Memory B cell (primary cell): ENCODE results near the gene EMC6.

Experiments
- ATAC-seq: fragments of 150-1000 bp; cut with Tn5 transposase; 2 replicates; pipeline ENCODE4 v1.10.0; 2021; ENCODE audit warnings: low read depth, mild to moderate bottlenecking, moderate library complexity
- DNase-seq, 2 donors: peaks; one replicate each; pipeline ENCODE4 v3.0.0; 2022; ENCODE audit warnings: low spot score in 2 of 2
- H3K27ac Mint-ChIP-seq: one replicate; pipeline ENCODE4 v1.8.0; 2022; ENCODE audit warnings: mild to moderate bottlenecking, moderate library complexity, mixed read lengths
- H3K27me3 Mint-ChIP-seq: one replicate; pipeline ENCODE4 v1.8.0; 2022; ENCODE audit warnings: mixed read lengths
- H3K36me3 Mint-ChIP-seq: one replicate; pipeline ENCODE4 v1.8.0; 2022; ENCODE audit warnings: mild to moderate bottlenecking, mixed read lengths
- H3K4me1 Mint-ChIP-seq: one replicate; pipeline ENCODE4 v1.8.0; 2022; ENCODE audit warnings: mixed read lengths
- H3K4me3 Mint-ChIP-seq: one replicate; pipeline ENCODE4 v1.8.0; 2022; ENCODE audit warnings: mild to moderate bottlenecking, moderate library complexity, mixed read lengths
- H3K9me3 Mint-ChIP-seq: one replicate; pipeline ENCODE4 v1.8.0; 2022; ENCODE audit warnings: mixed read lengths

Gene EMC6

DNA sequence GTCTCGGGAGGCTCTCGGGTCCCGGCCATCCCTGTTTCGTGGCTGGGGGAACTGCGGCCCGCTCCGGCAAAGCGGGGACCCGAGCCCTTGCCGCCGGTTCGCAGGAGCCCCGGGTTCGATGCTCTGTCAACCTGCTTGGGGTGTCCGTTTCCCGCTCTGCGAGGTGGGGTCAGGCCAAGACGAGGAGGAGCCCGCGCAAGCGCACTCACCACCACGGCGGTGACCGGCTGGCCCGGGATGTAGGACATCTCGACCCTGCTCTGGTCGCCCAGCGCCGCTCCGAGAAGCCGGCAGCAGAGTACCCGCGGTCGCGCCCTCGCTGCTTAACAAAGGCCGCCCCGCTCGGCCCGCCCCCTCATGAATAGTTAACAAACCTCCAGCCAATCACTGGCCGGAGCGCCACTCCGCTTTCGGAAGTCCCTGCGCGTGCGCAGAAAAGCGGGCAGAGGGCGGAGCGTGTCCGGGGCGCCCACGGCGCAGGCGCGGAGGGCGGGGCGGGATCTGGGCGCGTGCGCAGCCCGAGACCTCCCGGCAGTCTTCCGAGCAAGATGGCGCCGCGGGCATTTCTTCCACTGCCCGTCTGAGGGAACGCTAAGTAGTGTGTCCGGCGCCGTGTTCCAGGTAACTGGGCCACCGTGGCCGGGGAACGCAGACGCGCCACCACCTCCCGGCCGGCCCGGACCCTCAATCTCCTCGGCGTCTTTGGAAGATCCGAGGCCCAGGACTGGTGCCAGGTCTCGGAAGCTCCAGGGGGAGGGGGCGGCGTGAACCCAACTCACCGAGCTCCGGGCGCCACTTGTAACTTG lies at the start of gene EMC6, which contains the start of gene TAX1BP3:
TSS of gene EMC6 (plus strand) at position 534 of the 806 bp plus-strand sequence. CDS start 335 bp downstream, outside the sequence.
TSS of gene TAX1BP3 (minus strand) at position 300 of the 806 bp plus-strand sequence. CDS start at position 248, 52 bp downstream.
- peaks cover 21% of the 10 kb centered on the region for H3K4me1 Mint-ChIP-seq

DNA sequence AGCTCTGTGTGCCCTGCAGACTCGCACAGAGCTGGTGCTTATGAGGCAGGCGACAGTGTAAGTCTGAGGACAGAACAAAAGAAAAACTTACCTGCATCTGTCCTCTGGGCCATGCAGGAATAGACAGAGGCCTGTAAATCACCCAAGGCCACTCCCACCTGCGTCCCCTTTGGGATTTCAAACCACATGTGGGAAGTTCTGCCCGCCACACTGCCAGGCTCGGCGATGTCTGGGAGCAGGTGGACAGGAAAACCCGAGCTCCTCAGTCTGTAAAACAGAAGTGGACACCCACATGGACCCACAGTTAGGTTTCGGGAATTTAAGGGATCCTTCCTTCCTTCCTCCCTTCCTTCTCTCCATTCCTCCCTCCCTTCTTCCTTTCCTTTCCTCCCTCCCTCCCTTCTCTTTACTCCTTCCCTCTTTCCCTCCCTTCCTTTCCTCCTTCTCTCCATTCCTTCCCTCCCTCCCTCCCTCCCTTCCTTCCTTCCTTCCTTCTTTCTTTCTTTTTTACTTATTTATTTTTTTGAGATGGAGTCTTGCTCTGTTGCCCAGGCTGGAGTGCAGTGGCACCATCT lies 47.4 kb upstream of the EMC6 start:
- Mint-ChIP-seq H3K4me1 (no peaks in the 10 kb centered on the region), H3K27ac (no peak overlapping the region), H3K9me3 (no peaks in the 10 kb centered on the region), H3K27me3 (no peaks in the 10 kb centered on the region), H3K4me3 (no peak overlapping the region), H3K36me3 (peaks cover 28% of the 10 kb centered on the region)
- ATAC-seq (no peak), DNase-seq (no peak)

More for the DNA sequence above, at the start of gene EMC6, which contains the start of gene TAX1BP3:
- DNase-seq (peak; percentile 99 to 100), ATAC-seq (peak; percentile 90)
- Mint-ChIP-seq H3K9me3 (no peaks in the 10 kb centered on the region), H3K27ac (peak within 1 kb of the TSS; percentile 97), H3K27me3 (no peaks in the 10 kb centered on the region), H3K4me3 (peak within 1 kb of the TSS; percentile 98), H3K36me3 (peaks cover 5% of the 10 kb centered on the region)

DNA sequence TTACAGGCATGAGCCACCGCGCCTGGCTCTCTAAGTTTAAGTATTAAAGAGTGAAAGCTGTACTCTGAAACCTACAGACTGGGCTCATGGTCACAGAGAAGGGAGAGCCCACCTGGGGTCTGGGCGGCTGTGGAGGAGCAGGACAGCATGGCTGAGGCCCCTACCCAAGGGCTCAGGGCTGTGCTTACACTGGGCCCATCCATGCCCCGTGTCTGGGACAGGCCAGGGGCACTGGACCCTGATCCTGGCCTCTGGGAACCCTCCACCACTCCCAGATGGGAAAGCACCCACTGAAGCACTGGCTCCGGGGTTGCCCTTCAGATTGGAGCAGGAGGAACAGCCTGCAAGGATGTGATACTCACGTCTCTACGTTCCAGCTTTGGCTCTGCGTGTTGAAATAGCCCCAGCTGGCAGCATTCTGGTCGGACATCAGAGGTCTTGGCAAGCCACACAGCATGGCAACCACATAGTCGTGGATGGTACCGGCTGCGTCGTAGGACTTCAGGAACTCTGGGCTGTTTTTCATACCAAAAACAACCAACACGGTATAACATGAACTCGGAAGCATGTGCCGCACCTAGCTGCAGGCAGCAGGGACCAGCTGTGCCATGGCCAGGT lies 45.5 kb upstream of the EMC6 start:
- peaks cover 26% of the 10 kb centered on the region for H3K36me3 Mint-ChIP-seq
- peaks cover 4% of the 10 kb centered on the region for H3K4me1 Mint-ChIP-seq
- no peak overlapping the region for H3K27ac Mint-ChIP-seq
- DNase-seq (no peak), ATAC-seq (no peak)
- no peaks in the 10 kb centered on the region for H3K27me3 Mint-ChIP-seq
- H3K4me3 Mint-ChIP-seq, result no peak overlapping the region
- no peaks in the 10 kb centered on the region for H3K9me3 Mint-ChIP-seq

DNA sequence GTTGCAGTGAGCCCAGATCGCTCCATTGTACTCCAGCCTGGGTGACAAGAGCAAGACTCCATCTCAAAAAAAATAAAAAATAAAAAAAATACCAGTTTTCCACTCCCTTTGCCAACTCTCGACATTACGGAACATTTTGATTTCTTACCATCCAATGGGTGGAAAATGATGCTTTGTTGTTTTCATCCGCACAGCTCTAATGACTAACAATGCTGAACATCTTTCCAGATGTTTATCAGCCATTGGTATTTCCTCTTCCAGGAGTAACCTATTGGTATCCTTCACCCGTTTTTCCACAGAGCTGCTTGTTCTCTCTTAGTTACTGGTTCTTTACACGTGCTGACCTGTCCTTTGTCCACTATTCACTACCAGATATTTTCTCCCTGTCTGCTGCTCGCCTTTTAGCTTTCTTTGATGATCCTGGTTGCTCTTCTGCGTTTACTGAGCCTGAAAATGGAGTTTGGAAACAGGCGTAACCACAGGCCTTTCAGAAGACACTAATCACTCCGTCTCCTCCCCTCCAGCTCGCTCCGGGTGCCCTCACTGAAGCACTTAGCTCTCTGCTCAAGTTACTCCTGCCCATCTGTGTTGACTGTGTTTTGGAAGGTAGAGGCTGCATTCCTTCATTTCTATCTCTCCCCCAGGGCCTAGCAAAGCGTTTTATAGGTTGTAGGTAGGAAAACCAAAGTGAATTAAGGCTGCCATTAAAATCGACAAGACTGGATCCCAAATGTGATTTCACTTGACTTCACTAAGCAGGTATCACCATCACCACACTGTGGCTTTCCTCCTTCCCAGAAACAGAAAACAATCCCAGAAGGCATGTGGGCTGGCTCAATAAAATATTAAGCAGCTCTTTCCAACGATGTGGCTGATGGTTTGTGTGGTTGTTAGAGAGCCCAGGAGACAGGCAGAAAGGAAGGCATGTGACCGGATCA lies 41.5 kb upstream of the EMC6 start:
- Mint-ChIP-seq H3K36me3 (peaks cover 23% of the 10 kb centered on the region), H3K9me3 (no peaks in the 10 kb centered on the region), H3K27ac (no peak overlapping the region), H3K4me1 (peaks cover 4% of the 10 kb centered on the region), H3K4me3 (no peak overlapping the region), H3K27me3 (no peaks in the 10 kb centered on the region)
- ATAC-seq (no peak), DNase-seq (no peak)

DNA sequence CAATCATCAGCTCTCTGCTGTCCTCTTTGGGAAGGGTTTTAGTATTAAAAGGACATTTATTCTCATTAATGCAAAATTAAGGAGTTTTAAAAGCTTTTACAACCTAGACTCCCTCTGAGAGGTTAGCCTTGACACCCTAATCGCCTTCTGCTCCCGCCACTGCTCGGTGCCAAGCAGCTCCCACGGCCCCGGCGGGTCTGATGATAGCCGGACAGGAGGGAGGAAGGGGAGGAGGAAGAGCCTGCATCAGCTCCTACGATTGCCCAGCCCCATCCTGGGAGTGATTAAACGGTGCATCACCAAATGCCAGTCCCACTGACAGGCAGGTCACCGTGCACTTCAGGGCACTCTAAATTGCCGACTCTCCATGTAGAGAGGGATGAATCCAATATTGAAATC lies 40.8 kb upstream of the EMC6 start:
- H3K9me3 Mint-ChIP-seq, result no peaks in the 10 kb centered on the region
- DNase-seq (no peak), ATAC-seq (no peak)
- no peaks in the 10 kb centered on the region for H3K27me3 Mint-ChIP-seq
- H3K4me1 Mint-ChIP-seq, result peaks cover 7% of the 10 kb centered on the region
- no peak overlapping the region for H3K4me3 Mint-ChIP-seq
- peaks cover 23% of the 10 kb centered on the region for H3K36me3 Mint-ChIP-seq
- no peak overlapping the region for H3K27ac Mint-ChIP-seq

DNA sequence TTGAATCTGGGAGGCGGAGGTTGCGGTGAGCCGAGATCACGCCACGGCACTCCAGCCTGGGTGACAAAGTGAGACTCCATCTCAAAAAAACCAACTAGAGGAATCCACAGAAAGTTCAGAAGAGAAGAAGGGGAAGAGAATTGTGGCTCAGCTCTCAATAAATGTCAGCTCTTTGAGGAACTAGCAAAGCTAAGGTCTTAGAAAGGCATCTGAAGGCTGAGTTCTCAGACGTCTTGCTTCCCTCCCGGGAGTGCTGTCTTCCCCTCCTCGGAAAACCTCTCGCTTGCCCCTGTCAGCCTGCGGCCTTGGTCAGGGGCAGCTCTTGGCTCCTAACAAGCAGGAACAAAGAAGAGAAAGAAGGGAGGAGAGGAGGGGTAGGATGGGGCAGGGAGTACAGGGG lies 37.8 kb upstream of the EMC6 start:
- peaks cover 19% of the 10 kb centered on the region for H3K36me3 Mint-ChIP-seq
- no peak for DNase-seq
- H3K27me3 Mint-ChIP-seq, result no peaks in the 10 kb centered on the region
- H3K9me3 Mint-ChIP-seq, result peaks cover 1% of the 10 kb centered on the region
- no peak for ATAC-seq
- no peak overlapping the region for H3K4me3 Mint-ChIP-seq
- no peak overlapping the region for H3K27ac Mint-ChIP-seq
- H3K4me1 Mint-ChIP-seq, result peaks cover 16% of the 10 kb centered on the region

DNA sequence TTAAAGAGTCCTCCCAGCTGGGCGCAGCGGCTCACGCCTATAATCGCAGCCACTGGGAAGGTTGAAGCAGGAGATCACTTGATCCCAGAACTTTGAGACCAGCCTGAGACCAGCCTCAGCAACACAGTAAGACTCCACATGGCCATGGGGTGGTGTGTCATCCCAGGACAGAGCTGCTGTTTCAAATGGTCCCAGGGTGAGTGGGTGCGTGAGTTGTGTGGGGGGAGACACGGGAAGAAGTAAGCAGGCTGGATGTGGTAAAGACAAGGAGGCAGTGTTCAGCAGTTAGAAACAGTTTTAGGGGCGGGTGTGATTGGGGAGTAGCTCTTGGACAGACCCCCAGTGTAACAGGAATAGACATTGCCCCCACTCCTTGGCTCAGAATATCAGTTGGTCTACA lies 36.3 kb upstream of the EMC6 start:
- no peak for DNase-seq
- H3K27me3 Mint-ChIP-seq, result no peaks in the 10 kb centered on the region
- peaks cover 10% of the 10 kb centered on the region for H3K36me3 Mint-ChIP-seq
- no peak overlapping the region for H3K4me3 Mint-ChIP-seq
- peaks cover 1% of the 10 kb centered on the region for H3K9me3 Mint-ChIP-seq
- peaks cover 16% of the 10 kb centered on the region for H3K4me1 Mint-ChIP-seq
- H3K27ac Mint-ChIP-seq, result no peak overlapping the region
- no peak for ATAC-seq

DNA sequence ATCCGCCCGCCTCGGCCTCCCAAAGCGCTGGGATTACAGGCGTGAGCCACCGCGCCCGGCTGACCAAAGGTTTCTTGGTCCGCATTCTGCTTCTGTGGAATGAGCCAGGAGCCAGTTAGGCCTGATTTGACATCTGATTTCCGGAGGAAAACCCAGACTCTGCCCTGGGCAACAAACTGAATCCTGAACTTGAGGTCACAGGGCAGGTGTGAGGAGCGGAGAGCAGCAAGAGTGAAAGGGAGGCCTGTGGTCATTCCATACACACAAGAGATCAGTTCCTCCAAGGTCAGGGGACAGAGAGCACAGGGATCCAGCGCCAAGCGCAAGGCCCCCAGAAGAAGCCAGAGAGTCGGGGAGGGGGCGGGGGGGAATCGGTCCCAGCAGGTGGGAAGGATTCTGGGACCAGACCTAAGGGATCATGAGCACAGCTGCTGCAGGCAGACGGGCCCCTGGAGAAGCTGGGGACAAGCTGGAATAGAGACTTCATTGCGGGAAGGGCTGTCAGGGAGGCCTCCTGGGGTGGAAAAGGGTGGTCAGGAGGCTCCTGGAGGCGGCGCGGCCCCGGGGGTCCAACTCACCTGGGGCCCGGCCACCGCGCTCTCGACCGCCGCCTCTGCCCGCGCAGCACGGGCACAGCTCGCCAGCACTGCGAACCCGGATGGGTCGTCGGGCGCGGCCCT lies 33.0 kb upstream of the EMC6 start:
- Mint-ChIP-seq H3K27ac (peak overlapping the region; percentile 70), H3K4me3 (peak overlapping the region; percentile 95), H3K36me3 (peaks cover 2% of the 10 kb centered on the region), H3K4me1 (peaks cover 25% of the 10 kb centered on the region), H3K27me3 (no peaks in the 10 kb centered on the region), H3K9me3 (peaks cover 1% of the 10 kb centered on the region)
- DNase-seq (no peak), ATAC-seq (peak; percentile 15)

DNA sequence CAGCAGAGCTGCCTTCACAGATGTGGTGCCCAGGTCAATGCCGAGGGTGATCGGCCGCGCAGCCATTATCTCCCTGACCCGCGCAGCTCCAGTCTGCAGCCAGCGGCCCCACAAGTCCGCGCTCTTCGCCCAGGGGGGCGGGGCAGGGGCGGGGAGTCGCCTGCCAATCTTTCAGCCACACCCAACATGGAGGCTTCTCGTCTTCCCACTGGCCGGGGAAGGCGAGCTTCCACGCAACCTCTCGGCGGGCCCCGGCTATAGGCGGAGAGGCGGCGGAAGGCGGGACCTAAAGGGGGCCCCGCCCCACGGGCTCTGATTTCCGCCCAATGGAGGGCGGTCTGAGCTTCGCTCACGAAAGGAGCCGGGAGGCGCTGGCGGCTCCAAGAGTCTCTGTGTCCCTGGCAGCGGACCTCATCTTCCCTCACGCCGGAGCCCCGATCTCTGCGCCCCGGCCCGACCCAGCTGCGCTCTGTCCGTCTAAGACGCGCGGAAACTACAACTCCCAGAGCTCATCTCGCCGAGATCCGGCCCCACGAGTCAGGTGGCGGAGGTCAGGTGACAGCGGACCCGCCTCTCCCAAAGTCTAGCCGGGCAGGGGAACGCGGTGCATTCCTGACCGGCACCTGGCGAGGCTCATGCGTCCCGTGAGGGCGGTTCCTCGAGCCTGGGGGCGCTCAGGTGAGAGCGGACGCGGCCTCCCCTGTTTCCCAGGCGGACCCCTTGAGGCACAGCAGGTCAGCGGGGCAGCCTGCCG lies 32.3 kb upstream of the EMC6 start, which contains the start of the genes CTNS and SHPK:
TSS of gene CTNS (plus strand) at position 607 of the 754 bp plus-strand sequence. CDS start 3,447 bp downstream, outside the sequence.
TSS of gene SHPK (minus strand) at position 97 of the 754 bp plus-strand sequence. CDS start at position 66, 31 bp downstream.
- H3K27me3 Mint-ChIP-seq, result no peaks in the 10 kb centered on the region
- no peaks in the 10 kb centered on the region for H3K36me3 Mint-ChIP-seq
- peak within 1 kb of the TSS; percentile 96 for H3K27ac Mint-ChIP-seq
- ATAC-seq (peak; percentile 95), DNase-seq (peak; percentile 93 to 95)
- H3K4me3 Mint-ChIP-seq, result peak within 1 kb of the TSS; percentile 95
- H3K4me1 Mint-ChIP-seq, result peaks cover 25% of the 10 kb centered on the region
- H3K9me3 Mint-ChIP-seq, result peaks cover 1% of the 10 kb centered on the region

DNA sequence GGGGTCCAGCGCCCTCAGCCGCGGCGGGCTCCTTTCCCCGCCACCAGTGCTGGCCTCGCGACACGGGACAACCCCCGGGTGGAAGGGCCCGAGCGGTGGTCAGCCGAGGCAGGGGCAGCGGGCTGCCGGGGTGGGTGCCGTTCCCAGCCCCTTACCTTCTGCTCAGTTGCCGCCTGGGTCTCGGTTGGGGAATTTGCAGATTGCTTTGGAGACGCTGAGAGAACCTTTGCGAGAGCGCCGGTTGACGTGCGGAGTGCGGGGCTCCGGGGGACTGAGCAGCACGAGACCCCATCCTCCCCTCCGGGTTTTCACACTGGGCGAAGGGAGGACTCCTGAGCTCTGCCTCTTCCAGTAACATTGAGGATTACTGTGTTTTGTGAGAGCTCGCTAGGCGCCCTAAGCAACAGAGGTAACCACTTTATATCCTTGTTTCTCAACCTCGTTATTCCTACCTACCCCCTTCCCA lies 31.7 kb upstream of the EMC6 start:
- DNase-seq (no peak), ATAC-seq (no peak)
- Mint-ChIP-seq H3K27me3 (no peaks in the 10 kb centered on the region), H3K36me3 (no peaks in the 10 kb centered on the region), H3K4me3 (peak overlapping the region; percentile 95), H3K4me1 (peaks cover 25% of the 10 kb centered on the region), H3K9me3 (peaks cover 1% of the 10 kb centered on the region), H3K27ac (peak overlapping the region; percentile 96)

DNA sequence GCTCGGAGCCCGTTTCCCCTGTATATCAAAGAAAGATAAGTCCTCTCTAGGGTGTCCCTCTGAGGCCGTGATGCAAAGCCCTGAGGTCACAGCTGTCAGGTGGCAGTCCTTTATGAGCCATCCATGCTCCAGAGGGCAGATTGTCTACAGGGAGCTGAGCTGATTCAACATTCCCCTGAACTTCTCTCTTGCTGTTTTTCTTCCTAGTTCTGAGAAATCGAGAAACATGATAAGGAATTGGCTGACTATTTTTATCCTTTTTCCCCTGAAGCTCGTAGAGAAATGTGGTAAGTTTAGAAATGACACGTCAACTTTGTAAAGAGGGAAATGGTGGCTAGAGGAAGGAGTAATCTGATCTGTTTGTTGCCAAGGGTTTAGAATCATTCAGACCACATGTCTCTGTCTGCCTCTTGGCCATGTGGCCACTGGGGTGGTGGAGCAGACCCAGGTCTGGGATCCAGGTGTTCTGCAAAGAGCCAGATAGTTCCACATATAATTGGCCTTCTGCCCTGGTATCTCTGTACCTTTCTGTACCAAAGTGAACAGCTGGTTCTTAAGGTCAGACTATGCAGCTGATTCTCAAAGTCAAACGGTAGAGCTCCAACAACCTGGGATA lies 28.5 kb upstream of the EMC6 start:
- H3K4me1 Mint-ChIP-seq, result peaks cover 17% of the 10 kb centered on the region
- H3K27ac Mint-ChIP-seq, result peak overlapping the region; percentile 53
- DNase-seq, result no peak
- H3K4me3 Mint-ChIP-seq, result no peak overlapping the region
- H3K27me3 Mint-ChIP-seq, result no peaks in the 10 kb centered on the region
- H3K9me3 Mint-ChIP-seq, result no peaks in the 10 kb centered on the region
- no peak for ATAC-seq
- H3K36me3 Mint-ChIP-seq, result no peaks in the 10 kb centered on the region

DNA sequence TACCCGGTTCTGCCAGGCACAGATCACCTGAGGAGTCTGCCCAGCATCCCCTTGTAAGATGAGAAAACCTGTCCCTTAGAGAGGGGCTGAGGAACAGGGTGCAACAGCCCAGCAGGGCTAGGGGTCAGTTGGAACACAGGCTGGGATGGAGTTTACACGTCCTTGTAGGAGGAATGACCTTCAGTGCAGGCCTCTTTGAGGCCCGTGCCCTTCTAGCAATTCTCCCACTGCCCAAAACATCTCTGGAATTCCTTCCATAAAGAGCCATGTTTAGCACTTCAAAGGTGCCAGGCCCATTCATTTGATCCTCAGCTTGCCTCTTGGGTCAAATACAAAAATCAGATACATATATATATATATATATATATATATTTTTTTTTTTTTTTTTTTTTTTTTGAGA lies 27.6 kb upstream of the EMC6 start:
- no peak overlapping the region for H3K4me3 Mint-ChIP-seq
- H3K27me3 Mint-ChIP-seq, result no peaks in the 10 kb centered on the region
- ATAC-seq (no peak), DNase-seq (no peak)
- peaks cover 22% of the 10 kb centered on the region for H3K4me1 Mint-ChIP-seq
- H3K9me3 Mint-ChIP-seq, result no peaks in the 10 kb centered on the region
- no peak overlapping the region for H3K27ac Mint-ChIP-seq
- no peaks in the 10 kb centered on the region for H3K36me3 Mint-ChIP-seq
